SK-N-SH treated with all-trans-retinoic acid at 6 μM for 48 hours (cell line): ENCODE measurements around the gene NPFFR2.

ENCODE experiments used
- ATAC-seq: fragments of 200-7000 bp; cut with Tn5 transposase; 3 replicates; pipeline ENCODE4 v1.9.1; 2020; ENCODE audit warnings: mild to moderate bottlenecking, moderate library complexity
- ARNTL ChIP-seq: fragments of 450-650 bp; formaldehyde crosslinking; IDR thresholded peaks from 2 replicates; pipeline ENCODE4 v1.5.0; 2020; ENCODE audit warnings: low read depth, mild to moderate bottlenecking, moderate library complexity, borderline replicate concordance
- BACH2 ChIP-seq: fragments of 250-450 bp; sonication (Bioruptor Pico); IDR thresholded peaks from 2 replicates; pipeline ENCODE4 v1.9.0; 2021; ENCODE audit warnings: mild to moderate bottlenecking, borderline replicate concordance
- CSDC2 ChIP-seq: fragments of 250-450 bp; sonication (Bioruptor Pico); IDR thresholded peaks from 2 replicates; pipeline ENCODE4 v1.5.0; 2020; ENCODE audit warnings: mild to moderate bottlenecking, moderate library complexity
- ESRRG ChIP-seq: fragments of 250-450 bp; sonication (Bioruptor Pico); IDR thresholded peaks from 2 replicates; pipeline ENCODE4 v1.6.1; 2021; ENCODE audit warnings: mild to moderate bottlenecking
- GLIS3 ChIP-seq: fragments of 250-450 bp; sonication (Bioruptor Pico); IDR thresholded peaks from 2 replicates; pipeline ENCODE4 v1.5.0; 2020; ENCODE audit warnings: mild to moderate bottlenecking, moderate library complexity
- ISL1 ChIP-seq: fragments of 250-450 bp; sonication (Bioruptor Pico); IDR thresholded peaks from 2 replicates; pipeline ENCODE4 v2.1.2; 2022; ENCODE audit warnings: mild to moderate bottlenecking, moderate library complexity
- OSR1 ChIP-seq: fragments of 250-450 bp; sonication (Bioruptor Pico); IDR thresholded peaks from 2 replicates; pipeline ENCODE4 v1.8.0; 2022; ENCODE audit warnings: moderate library complexity, mild to moderate bottlenecking, inconsistent platforms
- PPARA ChIP-seq: fragments of 250-450 bp; sonication (Bioruptor Pico); IDR thresholded peaks from 2 replicates; pipeline ENCODE4 v1.5.0; 2020; ENCODE audit warnings: mild to moderate bottlenecking, borderline replicate concordance
- RARB ChIP-seq: fragments of 250-450 bp; sonication (Bioruptor Pico); IDR thresholded peaks from 2 replicates; pipeline ENCODE4 v1.8.0; 2021; ENCODE audit warnings: mild to moderate bottlenecking, moderate library complexity
- SNAI2 ChIP-seq: fragments of 250-450 bp; sonication (Bioruptor Pico); IDR thresholded peaks from 2 replicates; pipeline ENCODE4 v1.5.0; 2020; ENCODE audit warnings: mild to moderate bottlenecking, moderate library complexity
- TCF4 ChIP-seq: fragments of 250-450 bp; sonication (Bioruptor Pico); IDR thresholded peaks from 2 replicates; pipeline ENCODE4 v1.8.0; 2021; ENCODE audit warnings: mild to moderate bottlenecking, moderate library complexity, borderline replicate concordance
- TOX ChIP-seq: fragments of 250-450 bp; sonication (Bioruptor Pico); IDR thresholded peaks from 2 replicates; pipeline ENCODE4 v1.8.0; 2021; ENCODE audit warnings: mild to moderate bottlenecking, moderate library complexity, borderline replicate concordance
- ZC3H10 ChIP-seq: fragments of 250-450 bp; sonication (Bioruptor Pico); IDR thresholded peaks from 2 replicates; pipeline ENCODE4 v1.5.1; 2021; ENCODE audit warnings: mild to moderate bottlenecking, moderate library complexity
- ZFP3 ChIP-seq: fragments of 250-450 bp; sonication (Bioruptor Pico); IDR thresholded peaks from 2 replicates; pipeline ENCODE4 v1.5.0; 2020; ENCODE audit warnings: mild to moderate bottlenecking, moderate library complexity
- ZFP30 ChIP-seq: fragments of 450-650 bp; formaldehyde crosslinking; IDR thresholded peaks from 2 replicates; pipeline ENCODE4 v1.5.0; 2022; ENCODE audit warnings: mild to moderate bottlenecking, moderate library complexity
- ZNF565 ChIP-seq: fragments of 450-650 bp; formaldehyde crosslinking; conservative IDR thresholded peaks from 2 replicates; pipeline ENCODE4 v1.5.0; 2020; ENCODE audit warnings: low read depth, mild to moderate bottlenecking, moderate library complexity
- ZNF70 ChIP-seq: fragments of 450-650 bp; formaldehyde crosslinking; IDR thresholded peaks from 2 replicates; pipeline ENCODE4 v1.5.0; 2020; ENCODE audit warnings: mild to moderate bottlenecking, moderate library complexity
- ZNF8 ChIP-seq: fragments of 450-650 bp; formaldehyde crosslinking; IDR thresholded peaks from 2 replicates; pipeline ENCODE4 v1.5.0; 2020; ENCODE audit warnings: mild to moderate bottlenecking, moderate library complexity
- TF ChIP-seq, protein P1 (sequence below): fragments of 250-450 bp; sonication (Bioruptor Pico); IDR thresholded peaks from 2 replicates; pipeline ENCODE4 v1.8.0; 2020; ENCODE audit warnings: mild to moderate bottlenecking, moderate library complexity, borderline replicate concordance
- TF ChIP-seq, protein P2 (sequence below): fragments of 250-450 bp; sonication (Bioruptor Pico); IDR thresholded peaks from 2 replicates; pipeline ENCODE4 v1.5.1; 2020; ENCODE audit warnings: low read depth, mild to moderate bottlenecking, moderate library complexity
- TF ChIP-seq, protein P3 (sequence below): fragments of 250-450 bp; sonication (Bioruptor Pico); IDR thresholded peaks from 2 replicates; pipeline ENCODE4 v1.8.0; 2021; ENCODE audit warnings: low read depth, mild to moderate bottlenecking, moderate library complexity, borderline replicate concordance
- TF ChIP-seq, protein P4 (sequence below): fragments of 250-450 bp; sonication (Bioruptor Pico); IDR thresholded peaks from 2 replicates; pipeline ENCODE4 v1.5.0; 2020; ENCODE audit warnings: mild to moderate bottlenecking, moderate library complexity

NPFFR2 gene

DNA sequence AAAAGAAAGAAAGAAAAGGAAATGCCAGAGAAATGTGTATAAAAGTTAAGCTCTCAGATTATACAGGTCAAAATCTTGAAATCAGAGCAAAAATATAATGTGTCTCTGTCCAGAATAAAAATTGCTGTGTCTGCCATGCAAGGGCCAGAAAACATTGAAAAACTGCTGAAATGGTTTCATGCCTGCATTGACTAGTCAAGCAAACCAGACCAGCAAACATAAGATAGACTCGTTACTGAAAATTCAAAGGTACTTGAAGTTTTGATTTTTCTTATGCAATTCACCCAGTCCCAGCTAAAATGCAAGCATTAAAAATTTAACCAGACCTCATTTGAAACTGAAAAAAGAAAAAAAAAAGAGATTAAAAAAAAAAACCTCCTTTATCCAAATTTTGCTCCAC, 37.2 kb upstream of the NPFFR2 start:
- no peak for ATAC-seq
- TF ChIP-seq RARB (CRISPR knock-in tag) (no peak), ARNTL (CRISPR knock-in tag) (no peak), ZFP30 (no peak), SNAI2 (CRISPR knock-in tag) (no peak), TCF4 (CRISPR knock-in tag) (no peak), ZNF70 (CRISPR knock-in tag) (no peak), ISL1 (CRISPR knock-in tag) (no peak), GLIS3 (CRISPR knock-in tag) (no peak), TOX (no peak), ESRRG (CRISPR knock-in tag) (no peak), PPARA (CRISPR knock-in tag) (no peak), BACH2 (CRISPR knock-in tag) (no peak), ZNF565 (CRISPR knock-in tag) (no peak)
- TF ChIP-seq, protein P1, sequence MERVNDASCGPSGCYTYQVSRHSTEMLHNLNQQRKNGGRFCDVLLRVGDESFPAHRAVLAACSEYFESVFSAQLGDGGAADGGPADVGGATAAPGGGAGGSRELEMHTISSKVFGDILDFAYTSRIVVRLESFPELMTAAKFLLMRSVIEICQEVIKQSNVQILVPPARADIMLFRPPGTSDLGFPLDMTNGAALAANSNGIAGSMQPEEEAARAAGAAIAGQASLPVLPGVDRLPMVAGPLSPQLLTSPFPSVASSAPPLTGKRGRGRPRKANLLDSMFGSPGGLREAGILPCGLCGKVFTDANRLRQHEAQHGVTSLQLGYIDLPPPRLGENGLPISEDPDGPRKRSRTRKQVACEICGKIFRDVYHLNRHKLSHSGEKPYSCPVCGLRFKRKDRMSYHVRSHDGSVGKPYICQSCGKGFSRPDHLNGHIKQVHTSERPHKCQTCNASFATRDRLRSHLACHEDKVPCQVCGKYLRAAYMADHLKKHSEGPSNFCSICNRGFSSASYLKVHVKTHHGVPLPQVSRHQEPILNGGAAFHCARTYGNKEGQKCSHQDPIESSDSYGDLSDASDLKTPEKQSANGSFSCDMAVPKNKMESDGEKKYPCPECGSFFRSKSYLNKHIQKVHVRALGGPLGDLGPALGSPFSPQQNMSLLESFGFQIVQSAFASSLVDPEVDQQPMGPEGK (CRISPR knock-in tag), result no peak
- TF ChIP-seq, protein P2, sequence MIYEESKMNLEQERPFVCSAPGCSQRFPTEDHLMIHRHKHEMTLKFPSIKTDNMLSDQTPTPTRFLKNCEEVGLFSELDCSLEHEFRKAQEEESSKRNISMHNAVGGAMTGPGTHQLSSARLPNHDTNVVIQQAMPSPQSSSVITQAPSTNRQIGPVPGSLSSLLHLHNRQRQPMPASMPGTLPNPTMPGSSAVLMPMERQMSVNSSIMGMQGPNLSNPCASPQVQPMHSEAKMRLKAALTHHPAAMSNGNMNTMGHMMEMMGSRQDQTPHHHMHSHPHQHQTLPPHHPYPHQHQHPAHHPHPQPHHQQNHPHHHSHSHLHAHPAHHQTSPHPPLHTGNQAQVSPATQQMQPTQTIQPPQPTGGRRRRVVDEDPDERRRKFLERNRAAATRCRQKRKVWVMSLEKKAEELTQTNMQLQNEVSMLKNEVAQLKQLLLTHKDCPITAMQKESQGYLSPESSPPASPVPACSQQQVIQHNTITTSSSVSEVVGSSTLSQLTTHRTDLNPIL (CRISPR knock-in tag), result no peak
- TF ChIP-seq, all 23 proteins: peak for 0

DNA sequence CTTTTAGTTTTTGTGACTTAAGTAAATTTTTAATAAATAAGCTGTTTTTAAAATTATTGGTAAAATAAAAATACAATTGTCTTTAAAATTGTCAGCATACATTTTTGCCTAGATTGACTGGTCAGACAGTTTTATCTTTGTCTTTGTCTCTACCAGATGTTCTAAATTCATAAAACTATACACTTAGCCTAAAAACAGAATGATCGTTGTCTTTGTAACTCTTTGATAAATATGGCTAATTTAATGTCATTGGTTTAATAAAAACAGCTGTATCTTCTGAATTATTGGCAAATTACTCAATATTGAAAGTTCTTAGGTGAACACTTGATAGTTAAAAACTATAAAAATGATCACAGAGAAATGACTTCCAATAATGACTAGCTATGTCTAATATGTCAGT, 36.5 kb upstream of the NPFFR2 start:
- ATAC-seq, result no peak
- TF ChIP-seq TOX, result no peak
- TF ChIP-seq RARB (CRISPR knock-in tag), result no peak
- TF ChIP-seq SNAI2 (CRISPR knock-in tag), result no peak
- TF ChIP-seq, protein P3, sequence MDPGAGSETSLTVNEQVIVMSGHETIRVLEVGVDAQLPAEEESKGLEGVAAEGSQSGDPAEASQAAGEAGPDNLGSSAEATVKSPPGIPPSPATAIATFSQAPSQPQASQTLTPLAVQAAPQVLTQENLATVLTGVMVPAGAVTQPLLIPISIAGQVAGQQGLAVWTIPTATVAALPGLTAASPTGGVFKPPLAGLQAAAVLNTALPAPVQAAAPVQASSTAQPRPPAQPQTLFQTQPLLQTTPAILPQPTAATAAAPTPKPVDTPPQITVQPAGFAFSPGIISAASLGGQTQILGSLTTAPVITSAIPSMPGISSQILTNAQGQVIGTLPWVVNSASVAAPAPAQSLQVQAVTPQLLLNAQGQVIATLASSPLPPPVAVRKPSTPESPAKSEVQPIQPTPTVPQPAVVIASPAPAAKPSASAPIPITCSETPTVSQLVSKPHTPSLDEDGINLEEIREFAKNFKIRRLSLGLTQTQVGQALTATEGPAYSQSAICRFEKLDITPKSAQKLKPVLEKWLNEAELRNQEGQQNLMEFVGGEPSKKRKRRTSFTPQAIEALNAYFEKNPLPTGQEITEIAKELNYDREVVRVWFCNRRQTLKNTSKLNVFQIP (CRISPR knock-in tag), result no peak
- TF ChIP-seq GLIS3 (CRISPR knock-in tag), result no peak
- TF ChIP-seq, protein P2 (CRISPR knock-in tag), result no peak
- TF ChIP-seq ZFP3, result no peak
- TF ChIP-seq, protein P4, sequence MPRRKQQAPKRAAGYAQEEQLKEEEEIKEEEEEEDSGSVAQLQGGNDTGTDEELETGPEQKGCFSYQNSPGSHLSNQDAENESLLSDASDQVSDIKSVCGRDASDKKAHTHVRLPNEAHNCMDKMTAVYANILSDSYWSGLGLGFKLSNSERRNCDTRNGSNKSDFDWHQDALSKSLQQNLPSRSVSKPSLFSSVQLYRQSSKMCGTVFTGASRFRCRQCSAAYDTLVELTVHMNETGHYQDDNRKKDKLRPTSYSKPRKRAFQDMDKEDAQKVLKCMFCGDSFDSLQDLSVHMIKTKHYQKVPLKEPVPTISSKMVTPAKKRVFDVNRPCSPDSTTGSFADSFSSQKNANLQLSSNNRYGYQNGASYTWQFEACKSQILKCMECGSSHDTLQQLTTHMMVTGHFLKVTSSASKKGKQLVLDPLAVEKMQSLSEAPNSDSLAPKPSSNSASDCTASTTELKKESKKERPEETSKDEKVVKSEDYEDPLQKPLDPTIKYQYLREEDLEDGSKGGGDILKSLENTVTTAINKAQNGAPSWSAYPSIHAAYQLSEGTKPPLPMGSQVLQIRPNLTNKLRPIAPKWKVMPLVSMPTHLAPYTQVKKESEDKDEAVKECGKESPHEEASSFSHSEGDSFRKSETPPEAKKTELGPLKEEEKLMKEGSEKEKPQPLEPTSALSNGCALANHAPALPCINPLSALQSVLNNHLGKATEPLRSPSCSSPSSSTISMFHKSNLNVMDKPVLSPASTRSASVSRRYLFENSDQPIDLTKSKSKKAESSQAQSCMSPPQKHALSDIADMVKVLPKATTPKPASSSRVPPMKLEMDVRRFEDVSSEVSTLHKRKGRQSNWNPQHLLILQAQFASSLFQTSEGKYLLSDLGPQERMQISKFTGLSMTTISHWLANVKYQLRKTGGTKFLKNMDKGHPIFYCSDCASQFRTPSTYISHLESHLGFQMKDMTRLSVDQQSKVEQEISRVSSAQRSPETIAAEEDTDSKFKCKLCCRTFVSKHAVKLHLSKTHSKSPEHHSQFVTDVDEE (CRISPR knock-in tag), result no peak
- no peak for TF ChIP-seq CSDC2
- TF ChIP-seq OSR1, result no peak
- no peak for TF ChIP-seq PPARA (CRISPR knock-in tag)
- TF ChIP-seq ZNF8 (CRISPR knock-in tag), result no peak
- TF ChIP-seq ZFP30, result no peak
- TF ChIP-seq, protein P1 (CRISPR knock-in tag), result no peak
- TF ChIP-seq ZC3H10 (CRISPR knock-in tag), result no peak
- no peak for TF ChIP-seq ZNF565 (CRISPR knock-in tag)
- TF ChIP-seq BACH2 (CRISPR knock-in tag), result no peak
- no peak for TF ChIP-seq ESRRG (CRISPR knock-in tag)
- no peak for TF ChIP-seq ISL1 (CRISPR knock-in tag)
